ENCODE measurements around the gene MRPL51.
"Not testable (repeated sequence)": the region's sequence is repeated elsewhere in the genome, so short reads cannot be mapped to it uniquely, and the experiment has no call there.

Gene MRPL51

DNA sequence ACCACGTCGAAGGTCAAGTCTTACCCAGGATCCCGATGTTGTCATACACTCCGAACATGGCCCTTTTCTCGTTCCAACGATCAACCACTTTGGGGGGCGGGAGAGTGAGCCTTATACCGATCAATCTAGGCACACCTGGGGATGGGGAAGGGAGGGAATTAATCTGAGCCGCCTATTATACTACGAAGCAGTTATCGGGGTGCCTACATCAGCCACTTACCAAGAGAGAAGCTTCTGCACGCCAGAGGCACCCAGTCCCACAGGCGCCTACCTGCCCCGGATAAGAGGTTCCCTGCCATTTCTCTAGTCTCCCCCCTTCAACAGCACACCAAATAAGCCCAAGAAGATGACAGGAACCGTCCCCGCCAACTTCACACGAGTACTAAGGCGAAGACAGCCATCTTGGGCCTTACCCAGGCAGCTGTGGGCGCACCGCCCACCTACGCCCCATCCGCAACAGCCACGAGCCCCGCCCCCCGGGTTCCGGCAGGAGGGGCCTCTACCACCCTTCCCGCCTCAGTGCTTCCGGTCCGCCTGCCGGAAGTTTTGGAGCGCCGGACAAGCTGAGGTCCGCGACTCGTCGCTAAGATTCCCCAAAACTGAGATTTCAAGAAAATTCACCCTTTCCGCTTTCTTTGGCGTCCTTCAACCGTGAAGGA is at the start of gene MRPL51:
MRPL51 (minus strand) TSS at position 425 of the 659 bp plus-strand sequence; CDS start at position 299, 126 bp downstream.
- peak; percentile 64 for DNase-seq (ENCODE audit: low read depth)

GRCh38 chr12:6542209-6543009 is 49.3 kb upstream of the MRPL51 start:
- DNase-seq (ENCODE audit: low read depth), result no peak

DNA sequence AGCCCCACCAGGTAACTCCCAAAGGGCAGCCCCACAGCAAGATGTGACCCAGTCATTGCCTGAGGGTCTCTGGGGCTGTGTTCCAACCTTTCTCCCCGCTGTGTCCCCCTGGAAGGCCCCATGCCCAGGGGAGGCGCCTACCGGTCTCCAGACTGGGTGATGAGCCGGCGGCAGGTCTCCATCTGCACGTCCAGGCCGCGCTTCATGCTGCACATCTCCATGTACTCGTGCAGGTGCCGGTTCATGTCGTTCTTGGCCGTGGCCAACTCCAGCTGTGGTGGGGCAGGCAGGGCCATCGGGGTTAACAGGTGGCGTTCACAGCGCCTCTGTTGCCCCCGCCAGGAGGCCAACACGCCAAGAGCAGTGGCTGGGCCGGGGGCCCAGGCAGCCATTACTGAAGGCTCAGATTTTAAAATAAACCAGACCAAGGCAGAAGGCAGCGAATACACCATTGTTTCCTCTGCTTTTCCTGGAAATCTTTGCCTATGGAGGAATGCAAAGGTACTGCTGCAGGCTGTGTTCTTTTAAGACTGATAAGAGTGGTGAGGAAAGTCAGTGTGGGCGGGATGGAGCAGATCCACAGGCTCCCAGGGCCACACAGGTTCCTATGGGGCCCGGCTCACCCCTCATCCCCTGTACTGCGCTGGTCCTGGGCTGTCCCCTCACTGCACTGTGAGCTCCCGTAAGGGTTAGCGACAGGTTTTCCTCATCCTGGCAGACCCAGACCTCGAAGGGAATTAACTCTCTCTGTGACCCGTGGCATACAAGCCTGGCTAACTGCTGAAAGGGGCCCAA is 48.5 kb upstream of the MRPL51 start:
- no peak for DNase-seq (ENCODE audit: low read depth)

DNA sequence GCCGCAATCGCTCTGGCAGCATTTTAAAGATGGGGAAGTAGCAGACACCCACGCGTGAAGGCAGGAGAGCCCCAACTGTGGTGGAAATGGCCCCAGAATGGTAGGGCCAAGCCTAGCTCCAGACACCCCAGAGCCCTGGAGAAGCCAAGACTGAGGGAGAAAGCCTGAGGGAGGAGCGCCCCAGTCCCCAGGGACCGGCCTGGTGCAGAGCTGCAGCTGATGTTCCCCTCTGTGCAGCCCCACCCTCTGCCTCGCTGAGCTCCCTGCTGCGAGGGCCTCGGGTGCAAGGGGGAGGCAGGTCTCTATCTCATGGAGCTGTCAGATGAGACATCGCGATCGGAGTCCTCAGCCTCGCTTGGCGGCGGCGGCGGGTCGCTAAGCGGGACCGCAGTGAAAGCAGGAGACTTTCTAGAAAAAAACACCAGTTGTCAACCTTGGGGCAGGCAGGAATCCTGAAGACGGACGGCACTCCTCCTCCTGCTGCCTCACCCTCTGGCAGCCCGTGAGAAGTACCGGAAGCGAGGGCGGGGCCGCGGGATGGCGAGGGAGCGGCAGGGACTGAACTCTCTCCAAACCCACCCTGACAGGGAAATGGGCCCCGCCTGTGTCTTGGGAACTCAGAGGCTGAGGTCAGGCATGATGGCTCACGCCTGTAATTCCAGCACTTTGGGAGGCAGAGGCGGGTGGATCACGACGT is 47.3 kb upstream of the MRPL51 start:
- DNase-seq (ENCODE audit: low read depth), result peak; percentile 91

DNA sequence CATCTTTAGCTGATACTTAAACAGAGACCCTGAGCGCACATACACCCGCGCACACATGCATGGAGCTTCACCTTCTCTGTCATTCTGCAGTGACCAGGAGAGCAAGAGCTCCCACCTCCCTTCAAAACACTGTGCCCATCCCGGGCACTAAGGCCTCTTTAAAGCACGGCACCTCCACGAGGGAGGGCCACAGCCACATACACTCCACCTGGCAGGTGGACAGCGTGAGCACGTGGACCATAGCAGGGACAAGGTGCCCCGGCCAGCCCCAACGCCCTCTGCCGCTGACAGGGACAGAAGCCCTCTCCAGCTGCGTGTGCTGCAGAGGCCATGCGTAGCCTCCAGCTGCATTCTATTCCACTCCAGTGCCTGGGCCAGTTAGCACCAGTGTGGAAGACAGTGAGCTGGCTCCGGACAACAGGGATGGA is 46.7 kb upstream of the MRPL51 start:
- DNase-seq (ENCODE audit: low read depth), result no peak

- DNase-seq (ENCODE audit: low read depth), result no peak
Observed at GRCh38 chr12:6539314-6539682, 46.2 kb upstream of the MRPL51 start.

DNA sequence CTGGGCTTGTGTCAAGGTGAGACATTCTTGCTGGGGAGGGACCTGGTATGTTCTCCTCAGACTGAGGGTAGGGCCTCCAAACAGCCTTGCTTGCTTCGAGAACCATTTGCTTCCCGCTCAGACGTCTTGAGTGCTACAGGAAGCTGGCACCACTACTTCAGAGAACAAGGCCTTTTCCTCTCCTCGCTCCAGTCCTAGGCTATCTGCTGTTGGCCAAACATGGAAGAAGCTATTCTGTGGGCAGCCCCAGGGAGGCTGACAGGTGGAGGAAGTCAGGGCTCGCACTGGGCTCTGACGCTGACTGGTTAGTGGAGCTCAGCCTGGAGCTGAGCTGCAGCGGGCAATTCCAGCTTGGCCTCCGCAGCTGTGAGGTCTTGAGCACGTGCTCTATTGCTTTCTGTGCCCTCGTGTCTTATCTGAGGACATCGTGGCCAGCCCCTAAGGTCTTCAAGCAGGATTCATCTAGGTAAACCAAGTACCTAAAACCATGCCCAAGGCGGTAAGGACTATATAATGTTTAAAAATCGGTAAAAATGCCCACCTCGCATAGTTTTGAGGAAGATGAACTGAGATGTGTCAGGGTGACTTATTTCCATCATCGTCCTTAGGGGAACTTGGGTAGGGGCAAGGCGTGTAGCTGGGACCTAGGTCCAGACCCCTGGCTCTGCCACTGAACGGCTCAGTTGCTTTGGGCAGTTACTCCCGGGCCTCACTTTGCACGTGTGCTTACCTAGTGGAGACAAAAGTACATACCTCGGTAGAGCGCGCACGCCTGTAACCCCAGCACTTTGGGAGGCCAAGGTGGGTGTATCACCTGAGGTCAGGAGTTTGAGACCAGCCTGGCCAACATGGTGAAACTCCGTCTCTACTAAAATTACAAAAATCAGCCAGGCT is 45.6 kb upstream of the MRPL51 start:
- no peak for DNase-seq (ENCODE audit: low read depth)

GRCh38 chr12:6537580-6538419 is 44.7 kb upstream of the MRPL51 start:
- DNase-seq (ENCODE audit: low read depth), result not testable (repeated sequence)

DNA sequence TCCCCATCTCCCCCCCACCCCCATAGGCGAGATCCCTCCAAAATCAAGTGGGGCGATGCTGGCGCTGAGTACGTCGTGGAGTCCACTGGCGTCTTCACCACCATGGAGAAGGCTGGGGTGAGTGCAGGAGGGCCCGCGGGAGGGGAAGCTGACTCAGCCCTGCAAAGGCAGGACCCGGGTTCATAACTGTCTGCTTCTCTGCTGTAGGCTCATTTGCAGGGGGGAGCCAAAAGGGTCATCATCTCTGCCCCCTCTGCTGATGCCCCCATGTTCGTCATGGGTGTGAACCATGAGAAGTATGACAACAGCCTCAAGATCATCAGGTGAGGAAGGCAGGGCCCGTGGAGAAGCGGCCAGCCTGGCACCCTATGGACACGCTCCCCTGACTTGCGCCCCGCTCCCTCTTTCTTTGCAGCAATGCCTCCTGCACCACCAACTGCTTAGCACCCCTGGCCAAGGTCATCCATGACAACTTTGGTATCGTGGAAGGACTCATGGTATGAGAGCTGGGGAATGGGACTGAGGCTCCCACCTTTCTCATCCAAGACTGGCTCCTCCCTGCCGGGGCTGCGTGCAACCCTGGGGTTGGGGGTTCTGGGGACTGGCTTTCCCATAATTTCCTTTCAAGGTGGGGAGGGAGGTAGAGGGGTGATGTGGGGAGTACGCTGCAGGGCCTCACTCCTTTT is 44.0 kb upstream of the MRPL51 start:
- no peak for DNase-seq (ENCODE audit: low read depth)

DNA sequence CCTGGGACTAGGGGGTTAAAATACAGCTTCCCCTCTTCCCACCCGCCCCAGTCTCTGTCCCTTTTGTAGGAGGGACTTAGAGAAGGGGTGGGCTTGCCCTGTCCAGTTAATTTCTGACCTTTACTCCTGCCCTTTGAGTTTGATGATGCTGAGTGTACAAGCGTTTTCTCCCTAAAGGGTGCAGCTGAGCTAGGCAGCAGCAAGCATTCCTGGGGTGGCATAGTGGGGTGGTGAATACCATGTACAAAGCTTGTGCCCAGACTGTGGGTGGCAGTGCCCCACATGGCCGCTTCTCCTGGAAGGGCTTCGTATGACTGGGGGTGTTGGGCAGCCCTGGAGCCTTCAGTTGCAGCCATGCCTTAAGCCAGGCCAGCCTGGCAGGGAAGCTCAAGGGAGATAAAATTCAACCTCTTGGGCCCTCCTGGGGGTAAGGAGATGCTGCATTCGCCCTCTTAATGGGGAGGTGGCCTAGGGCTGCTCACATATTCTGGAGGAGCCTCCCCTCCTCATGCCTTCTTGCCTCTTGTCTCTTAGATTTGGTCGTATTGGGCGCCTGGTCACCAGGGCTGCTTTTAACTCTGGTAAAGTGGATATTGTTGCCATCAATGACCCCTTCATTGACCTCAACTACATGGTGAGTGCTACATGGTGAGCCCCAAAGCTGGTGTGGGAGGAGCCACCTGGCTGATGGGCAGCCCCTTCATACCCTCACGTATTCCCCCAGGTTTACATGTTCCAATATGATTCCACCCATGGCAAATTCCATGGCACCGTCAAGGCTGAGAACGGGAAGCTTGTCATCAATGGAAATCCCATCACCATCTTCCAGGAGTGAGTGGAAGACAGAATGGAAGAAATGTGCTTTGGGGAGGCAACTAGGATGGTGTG is 43.1 kb upstream of the MRPL51 start:
- DNase-seq (ENCODE audit: low read depth), result no peak

- DNase-seq (ENCODE audit: low read depth), result no peak
Observed at GRCh38 chr12:6535697-6535946, 42.6 kb upstream of the MRPL51 start.

DNA sequence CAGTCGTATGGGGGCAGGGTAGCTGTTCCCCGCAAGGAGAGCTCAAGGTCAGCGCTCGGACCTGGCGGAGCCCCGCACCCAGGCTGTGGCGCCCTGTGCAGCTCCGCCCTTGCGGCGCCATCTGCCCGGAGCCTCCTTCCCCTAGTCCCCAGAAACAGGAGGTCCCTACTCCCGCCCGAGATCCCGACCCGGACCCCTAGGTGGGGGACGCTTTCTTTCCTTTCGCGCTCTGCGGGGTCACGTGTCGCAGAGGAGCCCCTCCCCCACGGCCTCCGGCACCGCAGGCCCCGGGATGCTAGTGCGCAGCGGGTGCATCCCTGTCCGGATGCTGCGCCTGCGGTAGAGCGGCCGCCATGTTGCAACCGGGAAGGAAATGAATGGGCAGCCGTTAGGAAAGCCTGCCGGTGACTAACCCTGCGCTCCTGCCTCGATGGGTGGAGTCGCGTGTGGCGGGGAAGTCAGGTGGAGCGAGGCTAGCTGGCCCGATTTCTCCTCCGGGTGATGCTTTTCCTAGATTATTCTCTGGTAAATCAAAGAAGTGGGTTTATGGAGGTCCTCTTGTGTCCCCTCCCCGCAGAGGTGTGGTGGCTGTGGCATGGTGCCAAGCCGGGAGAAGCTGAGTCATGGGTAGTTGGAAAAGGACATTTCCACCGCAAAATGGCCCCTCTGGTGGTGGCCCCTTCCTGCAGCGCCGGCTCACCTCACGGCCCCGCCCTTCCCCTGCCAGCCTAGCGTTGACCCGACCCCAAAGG is 42.1 kb upstream of the MRPL51 start:
- DNase-seq (ENCODE audit: low read depth), result no peak

- DNase-seq (ENCODE audit: low read depth), result no peak
Observed at GRCh38 chr12:6534695-6534944, 41.6 kb upstream of the MRPL51 start.

DNA sequence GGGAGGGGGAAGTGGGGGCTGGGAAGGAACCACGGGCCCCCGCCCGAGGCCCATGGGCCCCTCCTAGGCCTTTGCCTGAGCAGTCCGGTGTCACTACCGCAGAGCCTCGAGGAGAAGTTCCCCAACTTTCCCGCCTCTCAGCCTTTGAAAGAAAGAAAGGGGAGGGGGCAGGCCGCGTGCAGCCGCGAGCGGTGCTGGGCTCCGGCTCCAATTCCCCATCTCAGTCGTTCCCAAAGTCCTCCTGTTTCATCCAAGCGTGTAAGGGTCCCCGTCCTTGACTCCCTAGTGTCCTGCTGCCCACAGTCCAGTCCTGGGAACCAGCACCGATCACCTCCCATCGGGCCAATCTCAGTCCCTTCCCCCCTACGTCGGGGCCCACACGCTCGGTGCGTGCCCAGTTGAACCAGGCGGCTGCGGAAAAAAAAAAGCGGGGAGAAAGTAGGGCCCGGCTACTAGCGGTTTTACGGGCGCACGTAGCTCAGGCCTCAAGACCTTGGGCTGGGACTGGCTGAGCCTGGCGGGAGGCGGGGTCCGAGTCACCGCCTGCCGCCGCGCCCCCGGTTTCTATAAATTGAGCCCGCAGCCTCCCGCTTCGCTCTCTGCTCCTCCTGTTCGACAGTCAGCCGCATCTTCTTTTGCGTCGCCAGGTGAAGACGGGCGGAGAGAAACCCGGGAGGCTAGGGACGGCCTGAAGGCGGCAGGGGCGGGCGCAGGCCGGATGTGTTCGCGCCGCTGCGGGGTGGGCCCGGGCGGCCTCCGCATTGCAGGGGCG is 41.0 kb upstream of the MRPL51 start, which contains the start of gene GAPDH:
GAPDH (plus strand) TSS at position 595 of the 772 bp plus-strand sequence. CDS start 316 bp downstream, outside the sequence.
- peak; percentile 84 for DNase-seq (ENCODE audit: low read depth)

DNA sequence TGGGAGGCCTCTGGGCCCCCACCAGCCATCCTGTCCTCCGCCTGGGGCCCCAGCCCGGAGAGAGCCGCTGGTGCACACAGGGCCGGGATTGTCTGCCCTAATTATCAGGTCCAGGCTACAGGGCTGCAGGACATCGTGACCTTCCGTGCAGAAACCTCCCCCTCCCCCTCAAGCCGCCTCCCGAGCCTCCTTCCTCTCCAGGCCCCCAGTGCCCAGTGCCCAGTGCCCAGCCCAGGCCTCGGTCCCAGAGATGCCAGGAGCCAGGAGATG is 40.5 kb upstream of the MRPL51 start:
- no peak for DNase-seq (ENCODE audit: low read depth)

- DNase-seq (ENCODE audit: low read depth), result no peak
Observed at GRCh38 chr12:6532927-6533652, 40.0 kb upstream of the MRPL51 start.
